Neutrophil (primary cell): Measurements from ENCODE around the gene SRSF7.
A peak's percentile ranks its signal among the peaks of the same experiment; 100 is the strongest.
"Not testable (repeated sequence)": the region's sequence is repeated elsewhere in the genome, so short reads cannot be mapped to it uniquely, and the experiment has no call there.

Source experiments
- H3K27ac ChIP-seq: fragments of 200-600 bp; sonication (generic); 2 replicates; pipeline ENCODE4 v1.5.1; 2016; ENCODE audit warnings: mild to moderate bottlenecking, moderate library complexity
- H3K27me3 ChIP-seq: fragments of 200-600 bp; sonication (generic); 2 replicates; pipeline ENCODE4 v1.6.0; 2016; ENCODE audit warnings: mild to moderate bottlenecking
- H3K36me3 ChIP-seq: fragments of 200-600 bp; sonication (generic); 2 replicates; pipeline ENCODE4 v1.5.1; 2017
- H3K4me1 ChIP-seq, 2 experiments: fragments of 200-600 bp in 1 of 2; sonication (generic) in 1 of 2; 1 replicate in 1 of 2; 2 replicates in 1 of 2; pipeline versions ENCODE4 v1.5.1 to v1.6.1; 2013 to 2016; ENCODE audit warnings: low read depth in 1 of 2, low read length in 1 of 2, mild to moderate bottlenecking in 1 of 2, moderate library complexity in 1 of 2; ENCODE audit not compliant: control insufficient read depth in 1 of 2, insufficient read depth in 1 of 2
- H3K4me3 ChIP-seq, 2 experiments: fragments of 200-600 bp in 1 of 2; sonication (generic) in 1 of 2; 1 replicate in 1 of 2; 2 replicates in 1 of 2; pipeline ENCODE4 v1.5.1; 2013 to 2016; ENCODE audit warnings: low read depth in 1 of 2, low read length in 1 of 2, mild to moderate bottlenecking in 1 of 2, moderate library complexity in 1 of 2
- H3K9me3 ChIP-seq: fragments of 200-600 bp; sonication (generic); 2 replicates; pipeline ENCODE4 v1.5.1; 2016
- CTCF ChIP-seq: fragments of 200-600 bp; sonication (generic); IDR thresholded peaks from 2 replicates; pipeline ENCODE4 v1.5.1; 2016; ENCODE audit warnings: antibody characterized with exemption

The SRSF7 gene

GRCh38 chr2:38742797-38743559 lies 8.2 kb downstream of the SRSF7 start:
- Histone ChIP-seq H3K27me3 (no peaks in the 10 kb centered on the region), H3K4me1 (peaks cover 2 to 4% of the 10 kb centered on the region in 2 experiments), H3K36me3 (peaks cover 52% of the 10 kb centered on the region), H3K27ac (no peak overlapping the region), H3K4me3 (no peak overlapping the region), H3K9me3 (no peaks in the 10 kb centered on the region)
- TF ChIP-seq CTCF = no peak

DNA sequence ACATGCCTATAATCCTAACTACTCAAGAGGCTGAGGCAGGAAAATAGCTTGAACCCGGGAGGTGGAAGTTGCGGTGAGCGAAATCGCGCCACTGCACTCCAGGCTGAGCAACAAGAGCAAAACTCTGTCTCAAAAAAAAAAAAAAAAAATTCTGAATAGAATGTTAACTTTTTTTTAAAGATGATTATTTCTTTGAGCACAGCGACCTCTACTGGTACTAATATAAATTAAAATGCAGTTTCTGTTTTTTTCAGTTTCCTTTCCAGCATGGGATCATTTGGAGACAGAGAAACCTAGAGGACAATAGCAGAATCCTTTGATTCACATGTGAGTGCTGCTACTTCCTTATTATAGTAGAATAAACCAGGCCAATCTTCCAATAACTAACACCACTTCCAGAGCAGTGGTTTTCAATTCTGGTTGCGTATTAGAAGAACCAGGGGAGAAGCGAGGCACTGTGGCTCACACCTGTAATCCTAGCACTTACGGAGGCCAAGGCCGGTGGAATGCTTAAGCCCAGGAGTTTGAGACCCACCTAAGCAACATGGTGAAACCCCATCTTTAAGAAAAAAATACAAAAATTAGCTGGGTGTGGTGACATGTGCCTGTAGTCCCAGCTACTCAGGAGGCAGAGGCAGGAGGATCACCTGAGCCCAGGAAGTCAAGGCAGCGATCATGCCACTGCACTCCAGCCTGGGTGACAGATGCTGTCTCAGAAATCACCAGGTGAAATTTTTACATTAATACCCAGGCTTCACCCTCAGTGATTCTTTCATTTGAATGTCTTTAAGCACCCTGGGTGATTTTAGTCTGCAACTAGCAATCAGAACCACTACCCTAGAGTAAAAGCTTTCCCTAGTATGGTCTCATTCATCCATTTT lies 10.1 kb downstream of the SRSF7 start:
- Histone ChIP-seq H3K4me1 (peaks cover 16 to 20% of the 10 kb centered on the region in 2 experiments), H3K36me3 (peaks cover 33% of the 10 kb centered on the region), H3K4me3 (no peak overlapping the region), H3K9me3 (no peaks in the 10 kb centered on the region), H3K27ac (no peak overlapping the region), H3K27me3 (no peaks in the 10 kb centered on the region)
- peak; percentile 42 for TF ChIP-seq CTCF

- TF ChIP-seq CTCF = no peak
- peaks cover 26% of the 10 kb centered on the region for H3K36me3 ChIP-seq
- no peak overlapping the region for H3K4me3 ChIP-seq
- peaks cover 16 to 20% of the 10 kb centered on the region in 2 experiments for H3K4me1 ChIP-seq
- H3K27me3 ChIP-seq = no peaks in the 10 kb centered on the region
- H3K9me3 ChIP-seq = no peaks in the 10 kb centered on the region
- H3K27ac ChIP-seq = no peak overlapping the region
These were observed 11.6 kb downstream of the SRSF7 start for GRCh38 chr2:38739524-38739923.

- Histone ChIP-seq H3K36me3 (peaks cover 20% of the 10 kb centered on the region), H3K27ac (peak overlapping the region; percentile 61), H3K4me3 (no peak overlapping the region), H3K27me3 (no peaks in the 10 kb centered on the region), H3K4me1 (peaks cover 16 to 20% of the 10 kb centered on the region in 2 experiments), H3K9me3 (no peaks in the 10 kb centered on the region)
- TF ChIP-seq CTCF = no peak
These were observed 13.2 kb downstream of the SRSF7 start for GRCh38 chr2:38737925-38738324.

GRCh38 chr2:38737000-38737698 lies 14.0 kb downstream of the SRSF7 start:
- H3K27me3 ChIP-seq, H3K9me3 ChIP-seq, H3K4me3 ChIP-seq: not testable (repeated sequence)
- peaks cover 23% of the 10 kb centered on the region for H3K36me3 ChIP-seq
- H3K27ac ChIP-seq = peak overlapping the region; percentile 61
- H3K4me1 ChIP-seq = peaks cover 16 to 20% of the 10 kb centered on the region in 2 experiments
